ENCODE data around the gene ITPR2.
"Not testable (repeated sequence)": the region's sequence is repeated elsewhere in the genome, so short reads cannot be mapped to it uniquely, and the experiment has no call there.

Gene ITPR2

DNA sequence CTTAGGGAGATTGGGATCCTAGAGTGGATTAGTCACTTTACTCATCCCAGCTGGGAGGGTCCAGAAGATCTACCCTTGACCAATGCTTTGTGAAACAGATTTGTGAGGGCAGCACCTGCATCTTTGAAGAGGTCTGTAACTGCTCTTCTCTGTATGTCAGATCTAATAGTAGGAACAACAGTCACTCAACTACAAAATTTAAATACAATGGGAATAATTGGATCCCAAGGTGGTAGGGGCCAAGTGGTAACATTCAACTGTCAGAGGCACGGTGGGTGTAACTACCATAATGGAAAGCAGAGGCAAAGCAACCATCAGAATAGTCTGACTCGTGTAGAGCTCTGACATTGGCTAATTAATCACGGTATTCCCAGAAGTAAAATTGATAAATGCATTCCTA is 55.8 kb downstream of the ITPR2 start:
- Mint-ChIP-seq H3K4me3 (no peak overlapping the region), H3K4me1 (no peaks in the 10 kb centered on the region), H3K27me3 (ENCODE audit: low read depth, poor library complexity) (no peaks in the 10 kb centered on the region), H3K36me3 (ENCODE audit: low read depth) (peaks cover 28% of the 10 kb centered on the region), H3K27ac (no peak overlapping the region), H3K9me3 (peaks cover 42% of the 10 kb centered on the region)
- no peak for DNase-seq
- TF ChIP-seq, protein P1, sequence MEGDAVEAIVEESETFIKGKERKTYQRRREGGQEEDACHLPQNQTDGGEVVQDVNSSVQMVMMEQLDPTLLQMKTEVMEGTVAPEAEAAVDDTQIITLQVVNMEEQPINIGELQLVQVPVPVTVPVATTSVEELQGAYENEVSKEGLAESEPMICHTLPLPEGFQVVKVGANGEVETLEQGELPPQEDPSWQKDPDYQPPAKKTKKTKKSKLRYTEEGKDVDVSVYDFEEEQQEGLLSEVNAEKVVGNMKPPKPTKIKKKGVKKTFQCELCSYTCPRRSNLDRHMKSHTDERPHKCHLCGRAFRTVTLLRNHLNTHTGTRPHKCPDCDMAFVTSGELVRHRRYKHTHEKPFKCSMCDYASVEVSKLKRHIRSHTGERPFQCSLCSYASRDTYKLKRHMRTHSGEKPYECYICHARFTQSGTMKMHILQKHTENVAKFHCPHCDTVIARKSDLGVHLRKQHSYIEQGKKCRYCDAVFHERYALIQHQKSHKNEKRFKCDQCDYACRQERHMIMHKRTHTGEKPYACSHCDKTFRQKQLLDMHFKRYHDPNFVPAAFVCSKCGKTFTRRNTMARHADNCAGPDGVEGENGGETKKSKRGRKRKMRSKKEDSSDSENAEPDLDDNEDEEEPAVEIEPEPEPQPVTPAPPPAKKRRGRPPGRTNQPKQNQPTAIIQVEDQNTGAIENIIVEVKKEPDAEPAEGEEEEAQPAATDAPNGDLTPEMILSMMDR (IDR thresholded peaks at IDR 0.05): no peak

GRCh38 chr12:26775991-26776390 is 57.0 kb downstream of the ITPR2 start:
- H3K9me3 Mint-ChIP-seq: peaks cover 38% of the 10 kb centered on the region
- H3K4me3 Mint-ChIP-seq; H3K27me3 Mint-ChIP-seq (ENCODE audit: low read depth, poor library complexity); H3K27ac Mint-ChIP-seq; DNase-seq; H3K4me1 Mint-ChIP-seq: not testable (repeated sequence)
- peaks cover 28% of the 10 kb centered on the region for H3K36me3 Mint-ChIP-seq (ENCODE audit: low read depth)

DNA sequence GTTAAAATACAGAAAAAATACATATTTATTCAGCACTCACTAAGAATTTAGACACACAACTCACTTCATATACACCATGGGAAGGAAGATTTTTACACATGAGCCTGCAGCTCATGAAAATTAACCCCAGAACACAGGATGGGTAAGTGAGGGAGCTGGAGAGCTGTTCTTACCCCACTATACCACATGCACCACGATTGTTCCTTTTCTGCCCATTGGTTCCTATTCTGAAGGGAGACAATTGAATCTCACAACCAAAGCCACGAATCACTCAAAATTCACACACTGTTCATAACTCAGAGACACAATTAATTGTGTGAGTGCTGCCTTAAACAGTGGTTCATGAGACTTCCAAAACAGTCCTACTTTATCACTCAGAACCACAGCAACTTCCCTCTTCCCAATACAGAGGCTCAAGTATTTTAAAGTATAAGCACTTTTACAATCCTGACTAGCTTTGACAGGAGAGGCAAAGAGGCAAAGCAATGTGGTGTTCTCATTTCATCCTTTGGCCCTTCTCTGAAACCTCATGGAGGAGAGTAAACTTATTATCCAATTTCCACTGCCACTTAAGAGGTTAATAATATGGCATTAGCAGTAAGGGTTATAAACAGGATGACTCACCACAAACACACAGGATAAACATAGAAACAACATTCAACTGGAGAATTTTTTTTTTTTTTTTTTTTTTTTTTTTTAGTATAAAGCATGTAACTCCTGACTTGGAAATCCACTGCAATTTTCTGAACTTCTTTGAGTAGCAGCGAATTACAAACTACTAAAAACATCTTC is 59.5 kb downstream of the ITPR2 start:
- no peak overlapping the region for H3K27ac Mint-ChIP-seq
- H3K4me1 Mint-ChIP-seq: no peaks in the 10 kb centered on the region
- no peak for DNase-seq
- H3K36me3 Mint-ChIP-seq (ENCODE audit: low read depth): peaks cover 20% of the 10 kb centered on the region
- H3K27me3 Mint-ChIP-seq (ENCODE audit: low read depth, poor library complexity): no peaks in the 10 kb centered on the region
- TF ChIP-seq, protein P1 (IDR thresholded peaks at IDR 0.05): no peak
- no peak overlapping the region for H3K4me3 Mint-ChIP-seq
- peaks cover 27% of the 10 kb centered on the region for H3K9me3 Mint-ChIP-seq

GRCh38 chr12:26771861-26772260 is 61.1 kb downstream of the ITPR2 start:
- DNase-seq: no peak
- Mint-ChIP-seq H3K36me3 (ENCODE audit: low read depth) (peaks cover 9% of the 10 kb centered on the region), H3K4me1 (no peaks in the 10 kb centered on the region), H3K4me3 (no peak overlapping the region), H3K9me3 (peaks cover 10% of the 10 kb centered on the region), H3K27ac (no peak overlapping the region), H3K27me3 (ENCODE audit: low read depth, poor library complexity) (no peaks in the 10 kb centered on the region)
- TF ChIP-seq, protein P1 (IDR thresholded peaks at IDR 0.05): no peak

DNA sequence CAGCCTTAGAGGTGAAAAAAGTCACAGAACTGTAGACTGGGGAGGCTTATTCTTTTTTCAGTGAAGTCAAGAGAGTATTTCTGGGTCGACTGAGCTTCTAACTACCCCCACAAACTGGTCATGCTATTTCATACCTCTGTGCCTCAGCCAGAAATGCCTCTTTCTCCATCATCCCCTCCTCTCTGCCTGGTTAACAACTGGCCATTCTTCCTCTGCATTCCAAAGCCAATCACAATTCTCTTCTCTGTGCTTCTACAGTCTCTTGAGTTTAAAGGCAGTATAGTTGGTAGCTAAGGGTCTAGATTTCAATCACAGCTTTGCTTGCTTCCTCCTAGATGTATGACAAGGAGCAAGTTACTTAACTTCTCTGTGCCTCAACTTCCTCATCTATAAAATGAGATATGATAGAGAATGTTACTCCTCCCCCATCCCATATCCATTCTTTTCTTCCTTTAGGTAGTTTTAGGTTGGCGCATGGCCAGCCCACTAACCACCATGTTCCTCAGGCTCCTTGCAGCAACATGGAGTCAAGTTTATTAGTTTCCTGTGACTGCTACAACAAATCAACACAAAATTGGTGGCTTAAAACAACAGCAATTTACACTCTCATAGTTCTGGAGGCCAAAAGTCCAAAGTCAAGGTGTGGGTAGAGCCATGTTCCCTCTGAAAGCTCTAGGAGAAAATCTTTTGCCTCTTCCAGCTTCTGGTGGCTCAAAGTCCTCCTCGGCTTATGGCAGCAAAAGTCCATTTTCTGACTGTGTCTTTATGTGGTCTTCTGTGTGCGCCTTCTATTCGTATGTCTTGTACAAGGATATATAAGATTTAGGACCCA is 62.5 kb downstream of the ITPR2 start:
- Mint-ChIP-seq H3K27me3 (ENCODE audit: low read depth, poor library complexity) (no peaks in the 10 kb centered on the region), H3K4me3 (no peak overlapping the region), H3K4me1 (no peaks in the 10 kb centered on the region), H3K9me3 (no peaks in the 10 kb centered on the region), H3K36me3 (ENCODE audit: low read depth) (no peaks in the 10 kb centered on the region), H3K27ac (no peak overlapping the region)
- TF ChIP-seq, protein P1 (IDR thresholded peaks at IDR 0.05): no peak
- no peak for DNase-seq

DNA sequence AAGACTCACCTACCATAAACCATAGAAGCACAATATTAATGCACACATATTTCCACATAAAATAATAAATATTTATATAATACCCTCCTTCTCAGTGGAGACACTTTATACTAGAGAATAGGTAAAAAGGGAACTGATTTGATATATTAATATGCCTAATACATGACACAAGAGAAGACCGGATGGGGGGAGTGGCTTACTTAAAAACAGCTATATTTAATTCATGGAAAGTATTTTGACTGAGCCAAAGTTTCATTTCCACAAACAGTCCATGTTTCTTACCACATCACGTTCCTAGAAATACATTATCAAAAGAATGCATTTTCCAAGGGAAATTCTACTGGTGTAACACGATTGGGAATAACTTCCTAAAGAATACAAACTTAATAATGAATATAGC is 63.4 kb downstream of the ITPR2 start:
- no peaks in the 10 kb centered on the region for H3K9me3 Mint-ChIP-seq
- no peaks in the 10 kb centered on the region for H3K4me1 Mint-ChIP-seq
- TF ChIP-seq, protein P1 (IDR thresholded peaks at IDR 0.05): no peak
- H3K36me3 Mint-ChIP-seq (ENCODE audit: low read depth): no peaks in the 10 kb centered on the region
- H3K27me3 Mint-ChIP-seq (ENCODE audit: low read depth, poor library complexity): no peaks in the 10 kb centered on the region
- no peak overlapping the region for H3K27ac Mint-ChIP-seq
- H3K4me3 Mint-ChIP-seq: no peak overlapping the region
- no peak for DNase-seq

Measured in nephron progenitor cell (in vitro differentiated cells).